Measurements from ENCODE around the gene IRF4.

Gene IRF4

DNA sequence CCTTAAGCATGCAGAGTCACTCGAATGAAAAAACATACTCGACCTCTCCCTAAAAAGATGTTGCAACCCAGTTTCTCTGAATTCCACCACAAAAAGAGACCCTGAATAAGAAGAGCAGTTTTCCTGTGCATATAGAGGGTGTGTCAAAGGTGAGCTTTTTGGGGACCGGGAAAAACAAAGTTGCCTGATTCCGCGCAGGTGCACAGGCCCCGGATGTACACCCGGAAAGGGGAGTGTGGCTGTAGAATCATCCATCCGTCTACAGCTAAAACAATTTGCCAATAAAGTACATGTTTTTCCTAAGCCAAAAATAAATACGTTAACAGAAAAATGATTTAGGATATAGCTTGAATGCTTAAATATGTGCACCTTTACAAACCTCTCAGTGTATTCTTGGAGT, 41.2 kb upstream of the IRF4 start:
- Histone ChIP-seq H3K9me3 (ENCODE audit: insufficient read depth, low read depth, low read length) (peaks cover 59% of the 10 kb centered on the region), H2AFZ (ENCODE audit: insufficient read depth, low read length, poor library complexity) (no peak overlapping the region), H3K4me1 (ENCODE audit: control insufficient read depth in 1 of 2, insufficient read depth in 2 of 2, low read length in 2 of 2) (no peaks in the 10 kb centered on the region), H3K79me1 (ENCODE audit: low read length) (no peaks in the 10 kb centered on the region), H4K8ac (ENCODE audit: low read depth, low read length) (no peak overlapping the region), H3K79me2 (ENCODE audit: control insufficient read depth, insufficient read depth, low read length, poor library complexity) (no peaks in the 10 kb centered on the region), H2AK5ac (ENCODE audit: low read length) (no peak overlapping the region), H3K9ac (ENCODE audit: low read length) (no peak overlapping the region), H3K4me2 (ENCODE audit: low read length) (no peak overlapping the region), H2BK5ac (ENCODE audit: low read depth, low read length, poor library complexity) (no peak overlapping the region), H3K23ac (ENCODE audit: low read length) (no peak overlapping the region), H3K18ac (ENCODE audit: low read length) (no peak overlapping the region), H3K36me3 (ENCODE audit: control insufficient read depth in 1 of 2, insufficient read depth in 2 of 2, low read length in 2 of 2) (peaks cover 7 to 10% of the 10 kb centered on the region in 2 experiments), H2BK120ac (ENCODE audit: insufficient read depth, low read length, poor library complexity) (no peak overlapping the region), H2BK12ac (ENCODE audit: low read length) (no peak overlapping the region), H4K91ac (ENCODE audit: low read depth, low read length) (no peak overlapping the region), H3K4me3 (ENCODE audit: low read depth, low read length) (no peak overlapping the region), H3K14ac (ENCODE audit: low read length) (no peak overlapping the region), H4K12ac (ENCODE audit: low read depth, low read length) (no peak overlapping the region), H3K4ac (ENCODE audit: low read depth, low read length) (no peak overlapping the region), H3K27ac (ENCODE audit: low read depth, low read length) (no peak overlapping the region), H3K27me3 (ENCODE audit: insufficient read depth, low read length) (no peaks in the 10 kb centered on the region)
- no CpG with 5 or more reads among the region's 9 CpGs for WGBS (ENCODE audit: extremely low coverage, insufficient coverage, insufficient read length)
- no peak for DNase-seq

GRCh38 chr6:351011-351866, 40.3 kb upstream of the IRF4 start:
- Histone ChIP-seq H3K4me2 (ENCODE audit: low read length) (no peak overlapping the region), H2AFZ (ENCODE audit: insufficient read depth, low read length, poor library complexity) (no peak overlapping the region), H3K4me3 (ENCODE audit: low read depth, low read length) (peak overlapping the region; percentile 20), H3K23ac (ENCODE audit: low read length) (no peak overlapping the region), H3K79me1 (ENCODE audit: low read length) (no peaks in the 10 kb centered on the region), H2AK5ac (ENCODE audit: low read length) (no peak overlapping the region), H3K79me2 (ENCODE audit: control insufficient read depth, insufficient read depth, low read length, poor library complexity) (no peaks in the 10 kb centered on the region), H3K14ac (ENCODE audit: low read length) (no peak overlapping the region), H3K27ac (ENCODE audit: low read depth, low read length) (no peak overlapping the region), H4K8ac (ENCODE audit: low read depth, low read length) (no peak overlapping the region), H4K12ac (ENCODE audit: low read depth, low read length) (no peak overlapping the region), H2BK5ac (ENCODE audit: low read depth, low read length, poor library complexity) (no peak overlapping the region), H4K91ac (ENCODE audit: low read depth, low read length) (no peak overlapping the region), H3K9me3 (ENCODE audit: insufficient read depth, low read depth, low read length) (peaks cover 60% of the 10 kb centered on the region), H3K4me1 (ENCODE audit: control insufficient read depth in 1 of 2, insufficient read depth in 2 of 2, low read length in 2 of 2) (no peaks in the 10 kb centered on the region), H3K36me3 (ENCODE audit: control insufficient read depth in 1 of 2, insufficient read depth in 2 of 2, low read length in 2 of 2) (peaks cover 7 to 10% of the 10 kb centered on the region in 2 experiments), H3K4ac (ENCODE audit: low read depth, low read length) (no peak overlapping the region), H3K27me3 (ENCODE audit: insufficient read depth, low read length) (no peaks in the 10 kb centered on the region), H2BK120ac (ENCODE audit: insufficient read depth, low read length, poor library complexity) (no peak overlapping the region), H3K18ac (ENCODE audit: low read length) (no peak overlapping the region), H2BK12ac (ENCODE audit: low read length) (no peak overlapping the region), H3K9ac (ENCODE audit: low read length) (no peak overlapping the region)
- DNase-seq: no peak
- WGBS (ENCODE audit: extremely low coverage, insufficient coverage, insufficient read length): no CpG with 5 or more reads among the region's 31 CpGs

GRCh38 chr6:351867-352289, 39.7 kb upstream of the IRF4 start:
- no peak overlapping the region for H3K9ac ChIP-seq (ENCODE audit: low read length)
- no peak overlapping the region for H3K27ac ChIP-seq (ENCODE audit: low read depth, low read length)
- H2AK5ac ChIP-seq (ENCODE audit: low read length): no peak overlapping the region
- no peak overlapping the region for H3K4ac ChIP-seq (ENCODE audit: low read depth, low read length)
- H3K9me3 ChIP-seq (ENCODE audit: insufficient read depth, low read depth, low read length): peaks cover 61% of the 10 kb centered on the region
- no peak overlapping the region for H3K18ac ChIP-seq (ENCODE audit: low read length)
- H2BK120ac ChIP-seq (ENCODE audit: insufficient read depth, low read length, poor library complexity): no peak overlapping the region
- DNase-seq: no peak
- no peak overlapping the region for H4K12ac ChIP-seq (ENCODE audit: low read depth, low read length)
- no peaks in the 10 kb centered on the region for H3K79me1 ChIP-seq (ENCODE audit: low read length)
- peaks cover 7 to 10% of the 10 kb centered on the region in 2 experiments for H3K36me3 ChIP-seq (ENCODE audit: control insufficient read depth in 1 of 2, insufficient read depth in 2 of 2, low read length in 2 of 2)
- H3K79me2 ChIP-seq (ENCODE audit: control insufficient read depth, insufficient read depth, low read length, poor library complexity): no peaks in the 10 kb centered on the region
- H2AFZ ChIP-seq (ENCODE audit: insufficient read depth, low read length, poor library complexity): no peak overlapping the region
- H3K23ac ChIP-seq (ENCODE audit: low read length): no peak overlapping the region
- H3K4me2 ChIP-seq (ENCODE audit: low read length): no peak overlapping the region
- no peak overlapping the region for H2BK12ac ChIP-seq (ENCODE audit: low read length)
- H3K27me3 ChIP-seq (ENCODE audit: insufficient read depth, low read length): no peaks in the 10 kb centered on the region
- H2BK5ac ChIP-seq (ENCODE audit: low read depth, low read length, poor library complexity): no peak overlapping the region
- no peak overlapping the region for H3K14ac ChIP-seq (ENCODE audit: low read length)
- H4K8ac ChIP-seq (ENCODE audit: low read depth, low read length): no peak overlapping the region
- no CpG with 5 or more reads among the region's 4 CpGs for WGBS (ENCODE audit: extremely low coverage, insufficient coverage, insufficient read length)
- no peak overlapping the region for H4K91ac ChIP-seq (ENCODE audit: low read depth, low read length)
- peak overlapping the region; percentile 23 for H3K4me3 ChIP-seq (ENCODE audit: low read depth, low read length)
- H3K4me1 ChIP-seq (ENCODE audit: control insufficient read depth in 1 of 2, insufficient read depth in 2 of 2, low read length in 2 of 2): no peaks in the 10 kb centered on the region

GRCh38 chr6:352474-352873, 39.1 kb upstream of the IRF4 start:
- H4K91ac ChIP-seq (ENCODE audit: low read depth, low read length): no peak overlapping the region
- no peak overlapping the region for H2AFZ ChIP-seq (ENCODE audit: insufficient read depth, low read length, poor library complexity)
- H3K79me1 ChIP-seq (ENCODE audit: low read length): no peaks in the 10 kb centered on the region
- peaks cover 7 to 10% of the 10 kb centered on the region in 2 experiments for H3K36me3 ChIP-seq (ENCODE audit: control insufficient read depth in 1 of 2, insufficient read depth in 2 of 2, low read length in 2 of 2)
- no peak overlapping the region for H3K27ac ChIP-seq (ENCODE audit: low read depth, low read length)
- H4K8ac ChIP-seq (ENCODE audit: low read depth, low read length): no peak overlapping the region
- no peak overlapping the region for H3K4ac ChIP-seq (ENCODE audit: low read depth, low read length)
- H3K9ac ChIP-seq (ENCODE audit: low read length): no peak overlapping the region
- no peak overlapping the region for H2BK5ac ChIP-seq (ENCODE audit: low read depth, low read length, poor library complexity)
- H3K14ac ChIP-seq (ENCODE audit: low read length): no peak overlapping the region
- H2BK120ac ChIP-seq (ENCODE audit: insufficient read depth, low read length, poor library complexity): no peak overlapping the region
- H3K4me3 ChIP-seq (ENCODE audit: low read depth, low read length): no peak overlapping the region
- no peak overlapping the region for H4K12ac ChIP-seq (ENCODE audit: low read depth, low read length)
- no peaks in the 10 kb centered on the region for H3K27me3 ChIP-seq (ENCODE audit: insufficient read depth, low read length)
- H2BK12ac ChIP-seq (ENCODE audit: low read length): no peak overlapping the region
- no peaks in the 10 kb centered on the region for H3K79me2 ChIP-seq (ENCODE audit: control insufficient read depth, insufficient read depth, low read length, poor library complexity)
- DNase-seq: no peak
- peaks cover 66% of the 10 kb centered on the region for H3K9me3 ChIP-seq (ENCODE audit: insufficient read depth, low read depth, low read length)
- no peak overlapping the region for H2AK5ac ChIP-seq (ENCODE audit: low read length)
- H3K4me2 ChIP-seq (ENCODE audit: low read length): no peak overlapping the region
- no CpG with 5 or more reads among the region's 5 CpGs for WGBS (ENCODE audit: extremely low coverage, insufficient coverage, insufficient read length)
- H3K4me1 ChIP-seq (ENCODE audit: control insufficient read depth in 1 of 2, insufficient read depth in 2 of 2, low read length in 2 of 2): no peaks in the 10 kb centered on the region
- no peak overlapping the region for H3K23ac ChIP-seq (ENCODE audit: low read length)
- H3K18ac ChIP-seq (ENCODE audit: low read length): no peak overlapping the region

Data from trophoblast cell (in vitro differentiated cells and primary cell).